ENCODE measurements around the gene MYDGF.
A peak's percentile ranks its signal among the peaks of the same experiment; 100 is the strongest.
"Not testable (repeated sequence)": the region's sequence is repeated elsewhere in the genome, so short reads cannot be mapped to it uniquely, and the experiment has no call there.

MYDGF gene

DNA sequence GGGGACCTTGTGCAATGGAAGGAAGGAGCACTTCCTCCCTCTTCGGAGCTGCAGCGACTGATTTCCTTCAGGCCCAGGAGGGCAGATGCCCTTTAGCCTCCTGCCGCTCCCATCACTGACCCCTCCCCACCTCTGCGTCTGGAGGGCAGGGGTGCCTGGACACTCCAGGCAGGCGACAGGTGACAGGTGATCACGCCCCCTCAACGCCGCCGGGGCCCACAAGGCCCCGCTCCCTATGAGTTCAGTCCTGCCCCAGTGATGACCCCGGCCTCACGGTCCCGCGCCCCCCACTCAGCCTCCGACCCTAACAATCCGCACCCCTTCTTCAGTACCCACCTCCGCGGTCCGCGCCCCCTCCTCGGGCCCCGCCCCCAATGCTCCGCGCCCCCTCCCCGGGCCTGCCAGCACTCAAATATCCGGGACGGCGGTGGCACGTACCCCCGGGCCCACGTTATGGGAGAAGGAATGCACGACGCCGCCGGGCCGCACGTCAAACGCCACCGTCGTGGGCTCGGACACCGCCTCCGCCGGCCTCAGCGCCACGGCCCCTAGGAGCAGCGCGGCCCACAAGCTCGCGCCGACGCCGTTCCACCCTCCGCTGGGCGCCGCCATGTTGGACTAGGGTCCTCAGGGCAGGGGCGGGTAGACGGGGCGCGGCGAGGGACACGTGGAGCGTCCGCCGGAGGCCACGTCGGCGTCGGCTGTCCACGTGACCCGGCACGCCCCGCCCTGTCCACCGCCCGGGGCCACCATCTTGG lies at the start of gene MYDGF:
Gene MYDGF, minus strand, starts transcription at position 620 of the 758 bp plus-strand sequence. Its CDS starts 8 bp downstream, at position 612.
- peak; percentile 54 for DNase-seq

DNA sequence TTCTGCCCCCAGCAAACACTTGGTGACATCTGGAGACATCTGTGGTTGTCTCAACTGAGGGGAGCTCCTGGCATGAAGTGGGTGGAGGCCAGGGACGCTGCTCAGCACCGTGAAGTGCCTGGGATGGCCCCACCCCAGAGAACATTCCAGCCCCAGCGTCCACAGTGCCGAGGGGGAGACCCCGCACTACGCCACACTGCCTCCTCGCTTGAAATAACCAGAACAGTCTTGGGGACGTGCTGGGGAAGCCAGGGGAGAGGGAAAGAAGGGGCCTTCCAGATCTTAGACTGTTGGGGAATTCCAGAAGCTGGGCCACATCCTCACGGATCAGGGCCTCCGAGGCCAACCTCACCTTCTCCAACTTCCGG lies 49.3 kb upstream of the MYDGF start:
- DNase-seq = no peak

DNA sequence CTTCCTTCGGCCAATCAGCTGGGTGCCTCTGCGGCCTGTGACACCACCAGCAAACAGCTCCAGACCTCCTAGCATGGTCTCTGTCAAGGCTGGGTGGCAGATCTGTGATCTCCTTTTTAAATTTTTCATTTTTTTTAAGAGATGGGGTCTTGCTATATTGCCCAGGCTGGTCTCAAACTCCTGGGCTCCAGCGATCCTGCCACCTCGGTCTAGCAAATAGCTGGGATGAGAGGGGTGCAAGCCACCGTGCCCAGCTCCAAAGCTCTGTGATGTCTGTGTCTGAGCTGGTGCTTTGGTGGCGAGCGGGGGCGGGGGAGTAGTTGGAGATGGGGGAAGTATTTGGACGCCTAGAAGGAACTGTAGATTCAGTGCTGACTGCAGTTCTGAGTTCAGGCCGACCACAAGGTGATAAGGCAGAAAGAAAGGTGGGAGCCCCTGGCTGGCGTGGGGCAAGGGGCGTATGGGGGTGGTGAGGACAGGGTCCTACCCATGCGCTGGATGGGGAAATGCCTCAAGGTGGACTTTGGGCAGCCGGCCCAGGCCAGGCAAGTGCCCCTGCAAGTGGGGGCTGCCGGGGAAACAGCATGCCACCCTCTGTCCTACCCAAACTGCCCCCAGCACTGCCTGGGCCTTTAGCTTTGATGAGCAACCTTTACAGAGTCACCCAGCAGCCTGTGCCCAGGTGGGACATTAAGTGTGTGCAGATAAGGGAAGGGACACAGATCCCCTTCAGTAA lies 48.0 kb upstream of the MYDGF start:
- no peak for DNase-seq

DNA sequence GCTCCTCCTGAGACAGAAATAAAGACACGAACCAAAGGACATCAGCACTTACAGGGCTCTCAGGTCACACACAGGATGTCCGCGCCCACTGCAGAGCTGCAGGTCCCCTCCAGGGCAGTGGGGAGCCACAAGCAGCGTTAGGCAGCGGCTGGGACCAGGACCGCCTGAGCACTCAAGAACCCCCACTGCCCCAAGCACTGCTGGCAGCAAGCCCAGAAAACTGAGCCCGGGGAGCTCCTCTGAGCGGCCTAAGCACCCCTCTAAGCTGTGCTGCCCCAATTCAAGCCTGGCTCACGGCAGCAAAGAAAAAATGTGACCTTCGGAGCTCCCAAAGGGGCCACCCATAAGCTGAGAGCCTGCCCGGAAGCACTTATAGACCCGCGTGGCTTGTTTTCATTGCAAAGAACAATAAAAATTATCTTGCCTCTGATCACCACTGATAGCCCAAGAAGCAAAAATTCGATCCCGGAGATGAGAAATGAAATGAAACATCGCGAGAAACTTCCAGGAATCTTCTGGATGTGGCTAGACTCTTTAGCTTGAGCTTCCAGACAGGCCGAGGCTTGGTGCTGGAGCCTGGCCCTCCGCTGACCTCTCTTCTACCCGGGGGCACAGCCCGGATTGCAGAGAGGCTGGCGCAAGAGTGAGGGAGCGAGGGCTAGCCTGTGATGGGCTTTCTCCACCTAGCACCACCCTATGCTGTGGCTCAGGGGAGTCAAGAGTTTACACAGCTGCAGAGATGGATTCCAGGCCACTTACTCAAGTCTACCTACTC lies 47.2 kb upstream of the MYDGF start:
- DNase-seq = no peak

DNA sequence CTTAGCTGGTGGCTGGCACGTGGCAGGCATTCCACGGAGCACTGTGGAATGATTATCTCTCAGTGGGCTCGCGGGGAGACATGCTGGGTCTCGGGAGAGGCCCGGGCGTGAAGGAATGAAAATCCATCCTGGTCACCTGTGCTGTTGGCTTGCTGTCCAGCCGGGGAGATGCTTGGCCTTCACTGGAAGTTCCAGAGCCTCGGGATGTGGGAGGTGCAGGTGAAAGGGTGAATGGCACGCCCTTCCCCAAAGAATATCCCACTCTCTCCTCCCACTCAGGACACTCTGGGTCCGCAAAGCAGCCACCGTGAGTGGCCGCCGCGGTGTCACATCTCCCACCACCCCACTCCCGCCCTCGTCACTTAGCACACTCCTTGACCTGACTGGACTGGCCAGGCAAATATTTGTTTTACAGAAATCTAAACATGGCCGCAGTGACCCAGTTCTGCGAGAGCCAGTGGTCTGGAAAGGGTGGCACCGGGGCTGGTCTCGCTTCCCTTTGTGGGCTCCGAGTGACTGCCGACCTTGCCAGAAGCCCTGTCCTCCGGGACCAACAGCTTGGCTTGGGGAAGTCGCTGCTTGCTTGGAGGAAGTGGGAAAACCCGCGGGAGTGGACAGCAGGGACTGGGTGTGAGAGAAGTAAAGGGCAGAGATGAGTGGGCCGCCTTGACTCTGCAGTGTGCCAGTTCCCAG lies 45.5 kb upstream of the MYDGF start:
- no peak for DNase-seq

DNA sequence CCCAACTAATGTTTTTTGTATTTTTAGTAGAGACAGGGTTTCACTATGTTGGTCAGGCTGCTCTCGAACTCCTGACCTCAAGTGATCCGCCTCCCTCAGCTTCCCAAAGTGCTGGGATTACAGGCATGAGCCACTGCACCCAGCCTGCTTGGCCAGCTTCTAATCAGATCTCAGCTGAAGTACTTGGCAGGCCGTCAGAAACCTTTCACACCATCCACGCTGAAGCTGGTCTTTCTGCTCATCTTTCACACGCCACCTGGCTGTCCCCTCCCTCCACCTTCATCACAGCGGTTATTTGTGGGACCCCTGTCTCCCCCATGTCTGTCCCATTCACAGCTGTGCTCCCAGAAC lies 45.0 kb upstream of the MYDGF start:
- DNase-seq = not testable (repeated sequence)

DNA sequence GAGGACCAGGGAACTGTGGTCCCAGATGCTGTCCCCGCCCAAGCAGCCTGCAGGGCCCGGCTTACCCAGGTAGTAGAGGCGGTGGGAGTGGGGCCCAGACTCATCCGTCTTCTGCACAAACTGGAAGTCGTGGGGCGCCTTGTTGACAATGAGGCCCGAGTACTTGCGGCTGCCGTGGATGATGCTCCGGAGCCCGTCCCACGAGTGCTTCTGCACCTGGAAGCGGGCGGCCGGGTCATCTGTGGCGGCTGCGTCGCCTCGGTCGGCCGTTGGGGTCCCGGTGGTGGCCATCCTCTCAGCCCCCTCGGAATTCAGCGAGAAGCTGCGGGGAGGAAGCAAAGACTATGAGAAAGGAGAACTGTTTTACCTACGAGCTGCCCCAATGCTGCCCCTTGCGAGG lies 43.9 kb upstream of the MYDGF start:
- DNase-seq = no peak

DNA sequence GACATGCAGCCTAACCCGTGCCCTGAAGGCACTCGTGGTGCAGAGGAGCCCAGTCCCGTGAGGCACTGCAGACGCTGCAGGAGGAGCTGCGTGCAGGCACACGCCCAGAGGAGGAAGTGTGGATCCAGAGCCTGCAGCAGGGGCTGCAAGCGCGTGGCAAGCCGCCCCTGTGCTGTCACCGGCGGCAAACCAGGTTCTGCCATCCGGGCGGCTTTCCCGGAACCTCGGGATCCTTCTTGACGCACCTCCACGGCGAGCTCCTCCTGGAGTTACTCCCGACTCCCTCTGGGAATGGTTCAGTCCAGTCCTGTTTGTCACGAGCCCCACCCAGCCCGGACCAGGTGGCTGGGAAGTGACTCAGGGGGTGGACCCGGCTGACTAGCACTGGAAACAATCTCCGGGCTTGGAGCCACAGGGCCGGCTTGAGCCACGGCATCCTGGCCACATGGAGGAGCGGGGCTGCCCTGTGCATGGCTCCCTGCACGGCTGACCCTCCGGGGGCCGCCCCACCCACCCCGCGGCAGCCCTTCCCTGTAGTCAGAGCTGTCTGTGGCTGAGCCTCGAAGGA lies 43.3 kb upstream of the MYDGF start:
- no peak for DNase-seq

GRCh38 chr19:4712771-4713170 lies 42.6 kb upstream of the MYDGF start:
- no peak for DNase-seq

GRCh38 chr19:4711211-4711610 lies 41.1 kb upstream of the MYDGF start:
- no peak for DNase-seq

DNA sequence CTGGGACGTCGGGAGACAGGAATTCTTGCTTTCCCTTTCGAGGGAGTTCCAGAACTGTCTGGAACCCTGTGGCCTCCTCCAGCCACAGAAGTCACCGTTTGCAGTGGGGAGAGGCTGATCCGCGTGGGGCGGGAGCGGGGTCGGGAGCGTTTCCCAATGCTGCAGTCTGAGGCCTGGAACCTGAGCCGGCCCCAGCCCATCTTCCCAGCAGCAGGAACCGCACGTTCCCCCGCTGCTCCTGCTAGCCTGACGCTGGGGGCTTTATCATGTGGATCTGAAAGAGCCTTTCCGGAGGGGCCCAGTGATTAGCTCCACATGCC lies 40.1 kb upstream of the MYDGF start:
- DNase-seq = no peak

DNA sequence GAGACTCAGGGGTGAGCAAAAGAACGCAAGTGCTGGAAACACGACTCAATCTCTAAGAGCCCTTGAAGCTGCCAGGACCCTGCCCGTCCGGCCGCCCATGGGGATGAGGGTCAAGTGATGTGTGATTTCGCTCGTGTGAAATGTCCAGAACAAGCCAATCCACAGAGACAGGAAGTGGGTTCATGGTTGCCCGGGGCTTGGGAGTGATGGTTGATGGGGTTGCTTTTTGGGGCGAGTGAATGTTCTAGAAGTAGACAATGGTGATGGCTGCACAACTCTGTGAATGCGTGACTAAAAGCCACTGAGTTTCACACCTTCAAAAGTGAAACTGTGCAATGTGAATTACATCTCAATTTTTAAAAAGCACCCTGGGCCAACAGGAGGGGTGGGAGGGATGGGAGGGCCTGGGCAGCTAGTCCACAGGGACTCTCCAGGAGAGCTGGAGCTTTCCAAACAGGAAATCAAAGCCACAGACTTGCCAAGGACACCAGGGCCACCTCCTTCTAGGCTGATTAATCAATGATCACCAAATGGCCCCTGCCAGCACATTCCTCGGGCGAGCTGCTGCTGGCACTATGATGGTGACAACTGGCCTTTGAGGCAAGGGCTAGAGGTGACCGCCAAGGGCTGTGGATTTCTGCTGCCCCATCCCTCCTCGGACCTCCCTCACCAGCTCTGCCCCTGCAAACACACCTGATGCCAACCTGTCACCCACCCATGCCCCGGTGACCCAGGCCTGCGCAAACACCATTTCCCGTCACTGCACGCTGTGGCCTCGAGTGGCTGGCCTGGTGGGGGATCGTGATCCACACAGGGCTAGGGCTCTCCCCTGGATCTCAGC lies 39.5 kb upstream of the MYDGF start:
- DNase-seq = no peak

DNA sequence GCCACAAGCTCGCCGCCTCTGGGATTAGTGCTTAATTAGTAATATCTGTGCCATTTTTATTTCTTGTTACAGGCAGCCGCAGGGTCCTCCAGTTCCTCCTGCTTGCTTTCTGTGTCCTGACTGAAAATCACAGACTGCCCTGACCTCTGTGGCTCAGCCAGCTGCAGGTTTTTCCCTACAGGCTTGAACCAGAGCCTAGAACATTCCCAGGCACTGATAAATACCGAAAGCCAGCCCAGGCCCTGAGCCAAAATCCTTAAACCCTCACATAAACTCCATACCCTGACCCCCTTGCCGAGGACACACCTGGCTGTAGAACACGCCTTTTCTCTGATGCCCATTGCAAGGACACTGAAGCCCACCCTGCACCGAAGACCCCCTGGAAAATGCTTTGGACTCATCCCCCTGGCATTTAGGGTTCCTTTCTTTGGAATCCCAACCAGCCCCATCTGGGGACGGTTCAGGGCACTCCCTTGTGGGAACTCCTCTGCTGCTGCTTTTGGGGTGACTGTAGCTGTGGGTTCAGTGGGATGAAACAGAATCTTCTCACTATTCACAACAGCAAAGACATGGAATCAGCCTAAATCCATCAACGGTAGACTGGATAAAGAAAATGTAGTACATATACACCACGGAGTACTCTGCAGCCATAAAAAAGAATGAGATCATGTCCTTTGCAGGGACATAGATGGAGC lies 38.0 kb upstream of the MYDGF start:
- no peak for DNase-seq

GRCh38 chr19:4707322-4707721 lies 37.2 kb upstream of the MYDGF start:
- DNase-seq = no peak

DNA sequence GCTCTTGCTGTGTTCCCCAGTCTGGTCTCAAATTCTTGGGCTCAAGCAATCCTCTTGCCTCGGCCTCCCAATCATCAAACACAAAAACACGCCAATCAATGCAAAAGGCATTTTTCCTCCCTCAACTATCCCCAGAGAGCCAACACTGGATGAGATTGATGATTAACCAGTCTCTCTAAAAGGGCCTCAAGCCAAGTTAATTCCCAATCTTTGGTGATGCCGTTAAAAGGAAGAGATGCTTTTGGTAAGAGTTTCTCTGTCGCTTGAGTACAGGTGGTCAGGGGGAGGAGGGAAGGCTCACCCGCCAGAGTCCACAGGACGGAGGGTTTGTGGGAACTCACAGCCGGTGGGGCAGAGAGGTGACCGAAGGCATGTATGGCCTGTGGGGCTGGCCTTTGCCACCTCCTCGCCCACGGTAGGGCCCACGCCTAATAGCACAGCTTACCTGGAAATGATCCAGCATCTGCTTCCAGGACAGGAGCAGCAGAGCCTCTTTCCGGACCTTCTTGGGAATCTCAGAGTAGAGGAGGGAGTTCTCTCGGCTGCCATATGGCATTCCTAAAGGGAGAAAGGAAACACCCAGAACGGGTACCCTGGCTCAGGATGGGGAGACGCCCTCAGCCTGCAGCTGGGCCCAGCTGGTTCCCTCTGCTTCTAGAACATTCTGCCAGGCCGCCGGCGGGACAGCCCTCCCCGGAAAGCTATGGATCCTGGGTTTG lies 35.4 kb upstream of the MYDGF start:
- DNase-seq = no peak

GRCh38 chr19:4704317-4704673 lies 34.2 kb upstream of the MYDGF start:
- DNase-seq = no peak

DNA sequence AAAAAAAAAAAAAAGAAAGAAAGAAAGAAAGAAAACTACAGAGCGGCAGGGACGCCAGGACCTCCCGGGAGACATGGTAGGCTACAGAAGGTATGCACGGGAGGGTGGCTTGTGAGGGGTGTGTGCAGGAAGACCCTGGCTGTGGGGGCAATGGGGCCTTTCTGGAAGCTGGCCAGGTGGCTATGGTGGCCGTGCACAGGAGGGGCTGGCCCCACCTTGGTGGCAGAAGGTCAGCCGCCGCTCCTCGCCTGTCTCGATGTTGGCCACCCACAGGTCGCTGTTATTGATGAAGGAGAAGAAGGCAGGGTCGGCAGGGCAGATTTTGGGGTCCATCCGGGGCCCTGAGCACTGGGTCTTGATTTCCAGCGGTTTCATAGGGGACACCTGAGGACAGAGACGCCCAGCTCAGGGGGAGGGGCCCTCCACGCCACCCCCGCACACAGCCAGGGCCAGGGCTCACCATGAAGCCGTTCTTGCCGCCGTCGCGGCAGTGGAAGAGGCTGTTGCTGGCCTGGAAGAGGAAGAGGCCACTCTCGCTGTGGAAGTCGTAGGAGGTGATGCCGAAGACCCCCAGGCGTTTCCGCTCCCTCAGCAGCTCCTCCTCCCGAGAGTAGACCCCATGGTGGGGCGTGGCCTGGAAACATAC lies 33.7 kb upstream of the MYDGF start:
- DNase-seq = no peak

GRCh38 chr19:4702764-4703163 lies 32.6 kb upstream of the MYDGF start:
- no peak for DNase-seq

GRCh38 chr19:4701557-4701956 lies 31.4 kb upstream of the MYDGF start:
- no peak for DNase-seq

- DNase-seq = no peak
Observed at GRCh38 chr19:4700693-4700970, 30.5 kb upstream of the MYDGF start.

Data from SIG-M5 (cell line).